Ovary (tissue), 3 donors: Measurements from ENCODE around the gene FARP1.

Experiments used
- EP300 ChIP-seq: sonication (generic); formaldehyde crosslinking; IDR thresholded peaks from one replicate; pipeline ENCODE4 v1.6.1; 2017; ENCODE audit warnings: antibody characterized with exemption
- POLR2A ChIP-seq: fragments of 450-650 bp; IDR thresholded peaks from one replicate; pipeline ENCODE4 v1.6.1; 2017; ENCODE audit warnings: antibody characterized with exemption, mild to moderate bottlenecking, moderate library complexity
- TF ChIP-seq, protein P1 (sequence below), 3 donors: fragments of 450-650 bp in 2 of 3; fragments of 200-600 bp in 1 of 3; IDR thresholded peaks; one replicate each; pipeline versions ENCODE4 v1.5.1 to v1.8.0; 2016 to 2022; ENCODE audit warnings: antibody characterized with exemption in 3 of 3, mild to moderate bottlenecking in 1 of 3
- donor health status: DM: no; HTN: no; CAD: no.

DNA sequence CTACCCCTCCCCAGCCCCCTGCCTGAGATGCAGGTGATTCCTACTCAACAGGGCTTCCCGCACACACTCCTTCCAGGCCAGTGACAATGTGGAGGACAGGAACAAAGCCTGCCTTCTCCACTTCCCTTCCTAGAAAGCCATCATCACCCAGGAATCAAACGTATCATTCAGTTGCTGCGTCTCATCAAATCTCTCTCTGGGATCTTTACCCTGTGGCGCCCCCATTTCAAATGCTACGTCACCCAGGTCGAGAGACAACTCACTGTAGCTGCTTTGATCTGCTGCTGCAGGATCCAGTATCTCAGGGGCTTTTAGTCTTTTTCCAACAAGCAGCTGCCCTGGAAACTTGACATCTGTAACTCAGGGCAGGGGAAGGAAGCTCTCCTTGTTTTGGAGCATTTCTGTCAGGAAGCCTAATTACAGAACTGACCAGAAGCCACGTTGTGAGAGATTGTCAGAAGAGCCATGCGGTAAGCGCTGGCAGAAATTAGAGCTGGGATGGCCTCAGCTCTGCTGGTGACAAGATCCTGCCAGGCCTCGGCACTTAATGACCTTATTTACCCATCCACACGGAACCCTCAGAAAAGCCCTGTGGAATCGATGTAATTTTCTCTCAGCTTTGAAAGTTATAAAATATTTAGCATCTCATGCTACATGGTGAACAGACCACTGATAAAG is 293.5 kb downstream of the FARP1 start:
- no peak for TF ChIP-seq EP300
- TF ChIP-seq, protein P1, sequence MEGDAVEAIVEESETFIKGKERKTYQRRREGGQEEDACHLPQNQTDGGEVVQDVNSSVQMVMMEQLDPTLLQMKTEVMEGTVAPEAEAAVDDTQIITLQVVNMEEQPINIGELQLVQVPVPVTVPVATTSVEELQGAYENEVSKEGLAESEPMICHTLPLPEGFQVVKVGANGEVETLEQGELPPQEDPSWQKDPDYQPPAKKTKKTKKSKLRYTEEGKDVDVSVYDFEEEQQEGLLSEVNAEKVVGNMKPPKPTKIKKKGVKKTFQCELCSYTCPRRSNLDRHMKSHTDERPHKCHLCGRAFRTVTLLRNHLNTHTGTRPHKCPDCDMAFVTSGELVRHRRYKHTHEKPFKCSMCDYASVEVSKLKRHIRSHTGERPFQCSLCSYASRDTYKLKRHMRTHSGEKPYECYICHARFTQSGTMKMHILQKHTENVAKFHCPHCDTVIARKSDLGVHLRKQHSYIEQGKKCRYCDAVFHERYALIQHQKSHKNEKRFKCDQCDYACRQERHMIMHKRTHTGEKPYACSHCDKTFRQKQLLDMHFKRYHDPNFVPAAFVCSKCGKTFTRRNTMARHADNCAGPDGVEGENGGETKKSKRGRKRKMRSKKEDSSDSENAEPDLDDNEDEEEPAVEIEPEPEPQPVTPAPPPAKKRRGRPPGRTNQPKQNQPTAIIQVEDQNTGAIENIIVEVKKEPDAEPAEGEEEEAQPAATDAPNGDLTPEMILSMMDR (IDR thresholded peaks at IDR 0.05) = no peak
- TF ChIP-seq POLR2A = no peak
